ENCODE measurements around the gene KRT31. TPM values are rescaled to one million over a fixed set of nuclear protein-coding genes. Genes with fewer than 3 reads are reported as not detected.

KRT31 gene
- total and polyA plus RNA-seq, 2 of the 8 experiments (the other 6 are each of a cell fraction or from before 2014, with no cell fraction given) = not detected

DNA sequence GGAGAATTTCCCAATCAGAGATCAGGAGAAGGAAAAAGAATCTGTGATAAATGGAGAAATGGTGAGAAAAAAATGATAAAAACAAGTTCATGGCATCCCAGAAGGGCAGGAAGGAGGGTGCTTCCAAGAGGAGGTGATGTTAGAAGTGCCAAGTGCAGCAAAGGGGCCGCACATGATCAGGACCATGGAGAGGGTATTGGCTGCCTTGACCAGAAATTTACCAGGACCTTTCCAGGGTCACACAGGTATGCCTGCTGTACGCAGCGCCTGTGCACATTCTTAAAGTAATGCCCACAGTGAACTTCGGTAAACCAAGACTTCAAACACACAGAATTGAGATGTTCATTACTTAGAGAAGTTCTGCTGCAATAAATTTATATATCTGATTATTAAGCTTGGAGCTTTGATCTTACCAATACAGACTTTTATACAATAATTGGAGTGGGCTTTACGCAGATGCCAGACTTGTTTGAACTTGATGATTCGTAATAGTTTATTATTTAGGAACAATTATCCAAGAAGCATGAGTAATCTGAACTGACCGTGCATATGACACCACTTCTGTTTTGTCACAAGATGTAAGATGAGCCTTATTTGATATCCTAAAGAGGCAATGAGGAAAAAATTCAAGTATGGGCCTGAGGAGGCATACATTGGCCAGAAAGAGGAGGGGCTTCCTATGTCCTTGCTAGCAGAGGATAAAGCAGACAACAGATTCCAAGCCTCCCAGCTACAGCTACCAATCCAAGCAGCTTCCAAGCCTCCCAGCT lies 44.6 kb downstream of the KRT31 start:
- ChIA-PET CTCF (ENCODE audit: partially characterized antibody) (interaction anchor here (0.7 to 1.6 kb wide), 3 partner anchors 135 to 490 kb away, joined by 3 to 4 read pairs (median 3); no protein-coding TSS in a partner anchor), POLR2A (ENCODE audit: partially characterized antibody) (no interaction called here)
- H2BK15ac ChIP-seq (ENCODE audit: low read length) = no peak overlapping the region
- H3K4ac ChIP-seq (replicated peaks; ENCODE audit: insufficient read length, low read depth, low read length) = no peak overlapping the region
- H3K56ac ChIP-seq (replicated peaks; ENCODE audit: insufficient read length, low read depth, low read length) = no peak overlapping the region
- no peak overlapping the region for H3K27ac ChIP-seq (ENCODE audit: low read depth, low read length)
- H2BK12ac ChIP-seq (ENCODE audit: low read depth, low read length) = no peak overlapping the region
- no peak overlapping the region for H3K4me3 ChIP-seq (ENCODE audit: extremely low read depth in 1 of 4, insufficient read depth in 2 of 4, low read depth in 3 of 4, low read length in 4 of 4)
- no peak overlapping the region for H2BK20ac ChIP-seq (ENCODE audit: low read length)
- WGBS, 2 experiments (ENCODE audit: extremely low coverage in 1 of 2, insufficient coverage in 1 of 2, insufficient read length in 1 of 2, insufficient replicate concordance in 2 of 2, low coverage in 1 of 2, low lambda C conversion rate in 2 of 2, missing lambda C conversion rate in 1 of 2) = 93% methylated on average over 7 of the region's 7 CpGs; no CpG with 5 or more reads in 1 of the 2 experiments
- no peaks in the 10 kb centered on the region for H3K79me2 ChIP-seq (ENCODE audit: control insufficient read depth in 1 of 2, insufficient read depth in 2 of 2, low read length in 2 of 2)
- H3K23me2 ChIP-seq (ENCODE audit: low read depth, low read length) = no peaks in the 10 kb centered on the region
- no peaks in the 10 kb centered on the region for H3K4me1 ChIP-seq (replicated peaks in 1 of 4; ENCODE audit: control insufficient read depth in 3 of 4, insufficient read depth in 4 of 4, low read length in 3 of 4)
- no peak overlapping the region for H2AFZ ChIP-seq (ENCODE audit: low read length)
- FAIRE-seq (no peak), DNase-seq (ENCODE audit: low read depth in 1 of 2, low spot score in 2 of 2) (no peak)
- no peak overlapping the region for H4K8ac ChIP-seq (ENCODE audit: extremely low read depth, insufficient read depth, low read length)
- H3K27me3 ChIP-seq (replicated peaks in 1 of 4; ENCODE audit: control insufficient read depth in 3 of 4, extremely low read depth in 1 of 4, insufficient read depth in 3 of 4, low read length in 3 of 4) = no peaks in the 10 kb centered on the region
- H3K23ac ChIP-seq (ENCODE audit: insufficient read length) = no peak overlapping the region
- no peaks in the 10 kb centered on the region for H3K79me1 ChIP-seq (ENCODE audit: low read depth, low read length)
- no peak overlapping the region for H3K18ac ChIP-seq (ENCODE audit: extremely low read depth, low read length)
- no peak overlapping the region for H4K5ac ChIP-seq (ENCODE audit: insufficient read length, low read depth, low read length)
- no peak overlapping the region for H3K9ac ChIP-seq (replicated peaks in 1 of 4; ENCODE audit: extremely low read depth in 1 of 4, low read depth in 3 of 4, low read length in 3 of 4)
- no peaks in the 10 kb centered on the region for H3K9me3 ChIP-seq (ENCODE audit: insufficient read depth in 2 of 2, low read depth in 1 of 2, low read length in 1 of 2)
- H3K14ac ChIP-seq (ENCODE audit: insufficient read length) = no peak overlapping the region
- no peaks in the 10 kb centered on the region for H4K20me1 ChIP-seq (replicated peaks in 1 of 2; ENCODE audit: control insufficient read depth in 1 of 2, insufficient read depth in 2 of 2, low read length in 2 of 2)
- H4K91ac ChIP-seq (replicated peaks; ENCODE audit: insufficient read length, low read length) = no peak overlapping the region
- no peak overlapping the region for H2AK5ac ChIP-seq (ENCODE audit: low read depth, low read length)
- no peak overlapping the region for H3K4me2 ChIP-seq (ENCODE audit: insufficient read depth in 1 of 2, low read depth in 2 of 2, low read length in 2 of 2)
- no peak overlapping the region for H2BK5ac ChIP-seq (ENCODE audit: low read depth, low read length)
- no peaks in the 10 kb centered on the region for H3K36me3 ChIP-seq (ENCODE audit: control insufficient read depth in 2 of 4, insufficient read depth in 4 of 4, low read length in 3 of 4)
- H2BK120ac ChIP-seq (replicated peaks; ENCODE audit: low read depth, low read length) = no peak overlapping the region
- no peak for TF ChIP-seq SUZ12 (IDR thresholded peaks at IDR 0.05; ENCODE audit: low read length)
- TF ChIP-seq KDM1A (IDR thresholded peaks at IDR 0.05; ENCODE audit: borderline replicate concordance, low read length) = no peak
- no peak for TF ChIP-seq SIN3A (conservative IDR thresholded peaks at IDR 0.05 in 1 of 2, IDR thresholded peaks at IDR 0.05 in 1 of 2; ENCODE audit: low read depth in 1 of 2, low read length in 2 of 2)
- TF ChIP-seq JUN (IDR thresholded peaks at IDR 0.05; ENCODE audit: low read depth, low read length) = no peak
- no peak for TF ChIP-seq RNF2 (IDR thresholded peaks at IDR 0.05; ENCODE audit: borderline replicate concordance, low read depth, low read length, missing control alignments, poor library complexity, severe bottlenecking)
- TF ChIP-seq EGR1 (IDR thresholded peaks at IDR 0.05; ENCODE audit: borderline replicate concordance, low read depth, low read length) = no peak
- no peak for TF ChIP-seq POU5F1 (IDR thresholded peaks at IDR 0.05; ENCODE audit: low read depth, low read length)
- TF ChIP-seq CBX8 (IDR thresholded peaks at IDR 0.05; ENCODE audit: borderline replicate concordance, low read depth, low read length) = no peak
- TF ChIP-seq, protein P1, sequence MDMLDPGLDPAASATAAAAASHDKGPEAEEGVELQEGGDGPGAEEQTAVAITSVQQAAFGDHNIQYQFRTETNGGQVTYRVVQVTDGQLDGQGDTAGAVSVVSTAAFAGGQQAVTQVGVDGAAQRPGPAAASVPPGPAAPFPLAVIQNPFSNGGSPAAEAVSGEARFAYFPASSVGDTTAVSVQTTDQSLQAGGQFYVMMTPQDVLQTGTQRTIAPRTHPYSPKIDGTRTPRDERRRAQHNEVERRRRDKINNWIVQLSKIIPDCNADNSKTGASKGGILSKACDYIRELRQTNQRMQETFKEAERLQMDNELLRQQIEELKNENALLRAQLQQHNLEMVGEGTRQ (IDR thresholded peaks at IDR 0.05; ENCODE audit: low read length) = no peak
- no peak for TF ChIP-seq KDM5A (IDR thresholded peaks at IDR 0.05; ENCODE audit: low read length)
- TF ChIP-seq, protein P2, sequence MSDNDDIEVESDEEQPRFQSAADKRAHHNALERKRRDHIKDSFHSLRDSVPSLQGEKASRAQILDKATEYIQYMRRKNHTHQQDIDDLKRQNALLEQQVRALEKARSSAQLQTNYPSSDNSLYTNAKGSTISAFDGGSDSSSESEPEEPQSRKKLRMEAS (IDR thresholded peaks at IDR 0.05) = no peak
